Gastroesophageal sphincter (tissue), 4 donors: ENCODE results near the gene MAP6. TPM values are rescaled to one million over a fixed set of nuclear protein-coding genes. Genes with fewer than 3 reads are reported as not detected.
"Not testable (repeated sequence)": the region's sequence is repeated elsewhere in the genome, so short reads cannot be mapped to it uniquely, and the experiment has no call there.

Experiments
- ATAC-seq: fragments of 150-250 bp; one replicate; pipeline ENCODE4 v1.9.1; 2016; ENCODE audit warnings: mild to moderate bottlenecking, moderate library complexity
- H3K27ac ChIP-seq, 4 donors: fragments of 200-600 bp; sonication (generic) in 3 of 4; 1 replicate in 3 of 4; 2 replicates in 1 of 4; pipeline ENCODE4 v1.5.1; 2016 to 2019
- H3K27me3 ChIP-seq: fragments of 200-600 bp; sonication (generic); one replicate; pipeline ENCODE4 v1.5.1; 2019
- H3K36me3 ChIP-seq, 2 donors: fragments of 200-600 bp; sonication (generic); one replicate each; pipeline ENCODE4 v1.5.1; 2019; ENCODE audit warnings: control low read depth in 1 of 2
- H3K4me1 ChIP-seq, 3 donors: fragments of 200-600 bp; sonication (generic); 1 replicate in 2 of 3; 2 replicates in 1 of 3; pipeline ENCODE4 v1.5.1; 2016 to 2019; ENCODE audit warnings: control low read depth in 2 of 3
- H3K4me3 ChIP-seq, 2 donors: fragments of 200-600 bp; sonication (generic); one replicate each; pipeline ENCODE4 v1.5.1; 2019; ENCODE audit warnings: mild to moderate bottlenecking in 1 of 2, moderate library complexity in 1 of 2
- H3K9me3 ChIP-seq, 3 donors: fragments of 200-600 bp; sonication (generic); one replicate each; pipeline ENCODE4 v1.5.1; 2017 to 2019; ENCODE audit warnings: control low read depth in 2 of 3
- EP300 ChIP-seq: sonication (generic); formaldehyde crosslinking; IDR thresholded peaks from one replicate; pipeline ENCODE4 v1.6.1; 2017; ENCODE audit warnings: antibody characterized with exemption, mild to moderate bottlenecking
- POLR2A ChIP-seq, 2 donors: fragments of 450-650 bp; IDR thresholded peaks; one replicate each; pipeline ENCODE4 v1.6.1; 2017; ENCODE audit warnings: antibody characterized with exemption in 2 of 2, mild to moderate bottlenecking in 2 of 2, moderate library complexity in 1 of 2
- POLR2AphosphoS5 ChIP-seq: sonication (generic); formaldehyde crosslinking; IDR thresholded peaks from one replicate; pipeline ENCODE4 v1.6.1; 2017; ENCODE audit warnings: antibody characterized with exemption
- WGBS, 2 donors: methylation state at CpG; one replicate each; pipeline ENCODE4 v1.1.5; 2018; ENCODE audit warnings: low coverage in 1 of 2; 5-methylcytosine and 5-hydroxymethylcytosine counted together
- total RNA-seq, 4 donors: library from RNA; depleted of rRNA; stranded (reverse); fragments of >200 nt; gene quantifications; one replicate each; pipeline ENCODE4 v1.1.0, GENCODE V29; 2016
- TF ChIP-seq, protein P1 (sequence below), 4 experiments: fragments of 200-600 bp in 2 of 4; fragments of 450-650 bp in 2 of 4; sonication (generic) in 1 of 4; IDR thresholded peaks; one replicate each; pipeline ENCODE4 v1.5.1; 2017 to 2019; ENCODE audit warnings: antibody characterized with exemption in 4 of 4, mild to moderate bottlenecking in 2 of 4, moderate library complexity in 2 of 4

MAP6 gene
- total RNA-seq, 4 donors from 2014 or later, result 23.3 to 35.5 (median 25.5) TPM

DNA sequence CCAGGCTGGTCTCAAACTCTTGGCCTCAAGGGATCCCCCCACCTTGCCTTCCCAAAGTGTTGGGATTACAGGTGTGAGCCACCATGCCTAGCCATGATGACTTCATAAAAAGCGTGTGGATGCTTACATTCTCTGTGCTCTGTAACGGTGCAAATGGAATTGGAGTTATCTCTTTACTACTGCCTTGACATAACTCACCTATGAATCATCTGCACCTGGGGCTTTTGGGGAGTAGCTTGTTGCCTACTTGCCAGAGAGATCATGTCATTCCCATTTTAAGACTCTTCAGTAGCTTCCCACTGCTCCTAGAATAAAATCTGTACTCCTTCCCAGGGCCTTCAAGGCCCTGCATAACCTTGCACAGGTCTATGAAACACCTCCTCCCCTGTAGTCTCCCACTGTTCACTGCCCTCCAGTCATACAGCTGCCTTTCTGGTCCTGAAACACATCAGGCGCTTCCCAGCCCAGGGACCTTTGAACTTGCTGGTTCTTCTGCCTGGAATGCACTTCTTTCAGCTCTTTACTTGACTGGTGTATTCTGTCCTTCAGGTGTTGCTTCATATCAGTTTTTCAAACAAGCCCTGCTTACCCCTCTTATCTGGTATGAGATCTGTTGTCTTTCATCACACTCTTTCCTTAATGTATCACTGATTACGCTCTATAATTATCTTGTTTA lies 29.2 kb upstream of the MAP6 start:
- H3K9me3 ChIP-seq, result no peaks in the 10 kb centered on the region
- H3K27ac ChIP-seq, result no peak overlapping the region
- H3K27me3 ChIP-seq, result no peaks in the 10 kb centered on the region
- ATAC-seq, result no peak
- no peak overlapping the region for H3K4me3 ChIP-seq
- TF ChIP-seq POLR2A (IDR thresholded peaks at IDR 0.05), result no peak
- no peak for TF ChIP-seq POLR2AphosphoS5
- TF ChIP-seq, protein P1, sequence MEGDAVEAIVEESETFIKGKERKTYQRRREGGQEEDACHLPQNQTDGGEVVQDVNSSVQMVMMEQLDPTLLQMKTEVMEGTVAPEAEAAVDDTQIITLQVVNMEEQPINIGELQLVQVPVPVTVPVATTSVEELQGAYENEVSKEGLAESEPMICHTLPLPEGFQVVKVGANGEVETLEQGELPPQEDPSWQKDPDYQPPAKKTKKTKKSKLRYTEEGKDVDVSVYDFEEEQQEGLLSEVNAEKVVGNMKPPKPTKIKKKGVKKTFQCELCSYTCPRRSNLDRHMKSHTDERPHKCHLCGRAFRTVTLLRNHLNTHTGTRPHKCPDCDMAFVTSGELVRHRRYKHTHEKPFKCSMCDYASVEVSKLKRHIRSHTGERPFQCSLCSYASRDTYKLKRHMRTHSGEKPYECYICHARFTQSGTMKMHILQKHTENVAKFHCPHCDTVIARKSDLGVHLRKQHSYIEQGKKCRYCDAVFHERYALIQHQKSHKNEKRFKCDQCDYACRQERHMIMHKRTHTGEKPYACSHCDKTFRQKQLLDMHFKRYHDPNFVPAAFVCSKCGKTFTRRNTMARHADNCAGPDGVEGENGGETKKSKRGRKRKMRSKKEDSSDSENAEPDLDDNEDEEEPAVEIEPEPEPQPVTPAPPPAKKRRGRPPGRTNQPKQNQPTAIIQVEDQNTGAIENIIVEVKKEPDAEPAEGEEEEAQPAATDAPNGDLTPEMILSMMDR (IDR thresholded peaks at IDR 0.05), result no peak
- TF ChIP-seq EP300, result no peak
- no peaks in the 10 kb centered on the region for H3K36me3 ChIP-seq
- H3K4me1 ChIP-seq, result peaks cover 0 to 8% (median 0%) of the 10 kb centered on the region in 3 donors
- WGBS, 2 donors, result 96 to 98% methylated on average over 4 of the region's 4 CpGs

DNA sequence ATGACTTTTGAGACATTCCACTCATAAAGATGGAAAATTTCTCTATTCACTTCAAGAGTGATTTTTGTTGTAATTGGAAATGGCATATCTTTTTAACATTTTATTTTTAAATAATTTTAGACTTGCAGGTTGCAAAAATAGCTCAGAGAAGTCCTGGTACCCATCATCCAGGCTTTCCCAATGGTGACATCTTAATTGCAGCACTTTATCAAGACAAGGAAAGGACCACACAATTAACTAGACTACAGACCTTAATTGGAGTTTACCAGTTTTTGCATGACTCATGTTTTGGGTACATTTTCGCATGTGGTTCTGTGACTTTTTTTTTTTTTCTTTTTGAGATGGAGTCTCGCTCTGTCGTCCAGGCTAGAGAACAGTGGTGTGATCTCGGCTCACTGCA lies 23.0 kb upstream of the MAP6 start:
- Histone ChIP-seq H3K9me3 (no peaks in the 10 kb centered on the region), H3K4me3 (no peak overlapping the region), H3K4me1 (no peaks in the 10 kb centered on the region), H3K36me3 (no peaks in the 10 kb centered on the region), H3K27ac (no peak overlapping the region), H3K27me3 (no peaks in the 10 kb centered on the region)
- TF ChIP-seq POLR2AphosphoS5, result no peak
- no peak for TF ChIP-seq EP300
- TF ChIP-seq, protein P1 (IDR thresholded peaks at IDR 0.05), result no peak
- no peak for TF ChIP-seq POLR2A (IDR thresholded peaks at IDR 0.05)
- 67 to 92% methylated on average over 4 of the region's 4 CpGs for WGBS, 2 donors
- no peak for ATAC-seq

DNA sequence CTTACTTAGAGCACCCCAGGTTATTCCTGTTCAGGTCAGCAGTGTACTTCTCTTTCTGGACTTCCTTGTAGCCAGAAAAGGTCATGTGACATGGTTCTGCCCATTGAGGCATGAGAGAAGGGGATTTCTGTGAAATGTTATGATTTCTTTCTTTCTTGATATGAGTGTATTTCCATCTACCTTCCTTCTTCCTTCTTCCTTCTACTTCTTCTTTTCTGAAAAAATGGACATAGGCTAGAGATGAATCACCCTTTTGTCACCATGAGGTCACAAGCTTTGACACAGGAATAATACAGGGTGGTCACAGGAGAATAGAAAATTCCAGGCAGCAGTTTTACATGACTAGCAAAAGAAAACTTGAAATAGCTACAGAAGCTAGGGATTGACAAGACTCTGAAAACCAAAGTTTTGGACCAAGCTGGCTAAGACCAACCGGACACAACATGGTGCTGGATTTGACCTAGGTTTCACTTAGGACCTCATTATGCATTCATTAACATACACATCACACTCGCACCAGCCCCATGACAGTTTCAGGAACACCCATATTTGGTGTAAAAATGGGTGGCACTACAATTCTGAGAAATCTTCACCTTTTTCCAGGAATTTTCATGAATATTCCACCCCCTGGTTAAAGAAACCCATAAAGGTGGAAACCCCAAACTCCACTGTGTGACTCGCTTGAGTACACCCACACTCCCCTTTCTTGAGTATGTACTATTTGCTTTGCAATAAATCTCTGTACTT lies 21.2 kb upstream of the MAP6 start:
- Histone ChIP-seq H3K9me3 (peaks cover 0 to 15% (median 0%) of the 10 kb centered on the region in 3 donors), H3K27ac (no peak overlapping the region), H3K4me3 (no peak overlapping the region), H3K4me1 (no peaks in the 10 kb centered on the region), H3K27me3 (no peaks in the 10 kb centered on the region), H3K36me3 (no peaks in the 10 kb centered on the region)
- 79 to 91% methylated on average over 3 of the region's 3 CpGs for WGBS, 2 donors
- no peak for ATAC-seq
- TF ChIP-seq POLR2A (IDR thresholded peaks at IDR 0.05) (no peak), EP300 (no peak), POLR2AphosphoS5 (no peak)
- TF ChIP-seq, protein P1 (IDR thresholded peaks at IDR 0.05), result no peak

DNA sequence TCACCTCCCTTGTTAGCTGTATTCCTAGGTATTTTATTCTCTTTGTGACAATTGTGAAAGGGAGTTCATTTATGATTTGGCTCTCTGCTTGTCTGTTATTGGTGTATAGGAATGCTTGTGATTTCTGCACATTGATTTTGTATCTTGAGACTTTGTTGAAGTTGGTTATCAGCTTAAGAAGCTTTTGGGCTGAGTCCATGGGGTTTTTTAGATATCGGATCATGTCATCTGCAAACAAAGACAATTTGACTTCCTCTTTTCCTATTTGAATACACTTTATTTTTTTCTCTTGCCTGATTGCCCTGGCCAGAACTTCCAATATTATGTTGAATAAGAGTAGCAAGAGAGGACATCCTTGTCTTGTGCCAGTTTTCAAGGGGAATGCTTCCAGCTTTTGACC lies 15.0 kb upstream of the MAP6 start:
- not testable (repeated sequence) for H3K4me3 ChIP-seq, H3K36me3 ChIP-seq, ATAC-seq, H3K4me1 ChIP-seq, H3K27ac ChIP-seq
- Histone ChIP-seq H3K9me3 (peaks cover 0 to 18% (median 0%) of the 10 kb centered on the region in 3 donors), H3K27me3 (peaks cover 17% of the 10 kb centered on the region)
- WGBS, 2 donors, result 100% methylated on average over 1 of the region's 1 CpG

DNA sequence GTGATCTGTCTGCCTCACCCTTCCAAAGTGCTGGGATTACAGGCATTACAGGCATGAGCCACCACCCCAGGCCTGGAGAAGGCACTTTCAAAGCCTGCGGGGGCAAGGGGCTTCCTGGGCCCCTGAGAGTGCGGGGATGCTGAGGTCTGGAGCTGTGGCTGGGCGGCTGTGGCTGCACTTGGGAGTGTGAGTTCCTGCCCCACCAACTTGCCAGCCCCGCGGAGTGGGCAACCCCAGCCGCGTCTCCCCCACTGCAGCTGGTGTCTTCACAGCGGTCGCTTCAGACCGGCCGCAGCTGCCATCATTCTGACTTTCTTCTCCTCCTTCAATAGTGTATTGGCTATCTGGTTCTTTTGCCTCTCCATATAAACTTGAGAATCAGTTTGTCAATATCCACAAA lies 10.7 kb upstream of the MAP6 start:
- peaks cover 22% of the 10 kb centered on the region for H3K27me3 ChIP-seq
- TF ChIP-seq EP300 (no peak), POLR2AphosphoS5 (no peak), POLR2A (IDR thresholded peaks at IDR 0.05) (no peak)
- TF ChIP-seq, protein P1 (IDR thresholded peaks at IDR 0.05), result no peak
- H3K4me1 ChIP-seq, result no peaks in the 10 kb centered on the region
- H3K9me3 ChIP-seq, result no peaks in the 10 kb centered on the region
- no peaks in the 10 kb centered on the region for H3K36me3 ChIP-seq
- 80% methylated on average over 1 of the region's 11 CpGs; no CpG with 5 or more reads in 1 of the 2 donors for WGBS, 2 donors
- H3K4me3 ChIP-seq, result no peak overlapping the region
- H3K27ac ChIP-seq, result no peak overlapping the region
- no peak for ATAC-seq
